Measurements from ENCODE around the gene SLC17A3.

DNA sequence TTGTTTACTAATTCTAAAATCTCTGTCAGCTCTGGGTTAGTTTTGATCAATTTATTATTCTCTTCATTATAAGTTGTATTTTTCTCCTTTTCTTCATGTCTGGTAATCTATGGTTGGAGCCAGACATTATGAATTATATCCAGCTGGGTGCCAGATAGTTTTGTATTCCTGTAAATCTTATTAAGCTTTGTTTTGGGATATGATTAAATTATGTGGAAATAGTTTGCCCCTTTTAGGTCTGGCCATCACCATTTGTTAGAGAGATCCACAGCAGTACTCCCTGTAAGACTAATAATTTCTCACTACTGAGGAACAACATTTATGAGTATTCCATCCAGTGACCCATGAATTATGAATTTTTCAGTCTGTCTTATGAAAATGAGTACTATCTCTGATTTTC, 21.3 kb downstream of the SLC17A3 start:
- no peak for TF ChIP-seq EZH2 (IDR thresholded peaks at IDR 0.05; ENCODE audit: borderline replicate concordance, insufficient read depth, low read length, poor library complexity, severe bottlenecking)
- TF ChIP-seq EP300 (conservative IDR thresholded peaks at IDR 0.05; ENCODE audit: poor library complexity, severe bottlenecking), result no peak
- TF ChIP-seq, protein P1, sequence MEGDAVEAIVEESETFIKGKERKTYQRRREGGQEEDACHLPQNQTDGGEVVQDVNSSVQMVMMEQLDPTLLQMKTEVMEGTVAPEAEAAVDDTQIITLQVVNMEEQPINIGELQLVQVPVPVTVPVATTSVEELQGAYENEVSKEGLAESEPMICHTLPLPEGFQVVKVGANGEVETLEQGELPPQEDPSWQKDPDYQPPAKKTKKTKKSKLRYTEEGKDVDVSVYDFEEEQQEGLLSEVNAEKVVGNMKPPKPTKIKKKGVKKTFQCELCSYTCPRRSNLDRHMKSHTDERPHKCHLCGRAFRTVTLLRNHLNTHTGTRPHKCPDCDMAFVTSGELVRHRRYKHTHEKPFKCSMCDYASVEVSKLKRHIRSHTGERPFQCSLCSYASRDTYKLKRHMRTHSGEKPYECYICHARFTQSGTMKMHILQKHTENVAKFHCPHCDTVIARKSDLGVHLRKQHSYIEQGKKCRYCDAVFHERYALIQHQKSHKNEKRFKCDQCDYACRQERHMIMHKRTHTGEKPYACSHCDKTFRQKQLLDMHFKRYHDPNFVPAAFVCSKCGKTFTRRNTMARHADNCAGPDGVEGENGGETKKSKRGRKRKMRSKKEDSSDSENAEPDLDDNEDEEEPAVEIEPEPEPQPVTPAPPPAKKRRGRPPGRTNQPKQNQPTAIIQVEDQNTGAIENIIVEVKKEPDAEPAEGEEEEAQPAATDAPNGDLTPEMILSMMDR (IDR thresholded peaks at IDR 0.05; ENCODE audit: poor library complexity, severe bottlenecking), result no peak
- no peak for TF ChIP-seq RAD21 (conservative IDR thresholded peaks at IDR 0.05)
- TF ChIP-seq, protein P2, sequence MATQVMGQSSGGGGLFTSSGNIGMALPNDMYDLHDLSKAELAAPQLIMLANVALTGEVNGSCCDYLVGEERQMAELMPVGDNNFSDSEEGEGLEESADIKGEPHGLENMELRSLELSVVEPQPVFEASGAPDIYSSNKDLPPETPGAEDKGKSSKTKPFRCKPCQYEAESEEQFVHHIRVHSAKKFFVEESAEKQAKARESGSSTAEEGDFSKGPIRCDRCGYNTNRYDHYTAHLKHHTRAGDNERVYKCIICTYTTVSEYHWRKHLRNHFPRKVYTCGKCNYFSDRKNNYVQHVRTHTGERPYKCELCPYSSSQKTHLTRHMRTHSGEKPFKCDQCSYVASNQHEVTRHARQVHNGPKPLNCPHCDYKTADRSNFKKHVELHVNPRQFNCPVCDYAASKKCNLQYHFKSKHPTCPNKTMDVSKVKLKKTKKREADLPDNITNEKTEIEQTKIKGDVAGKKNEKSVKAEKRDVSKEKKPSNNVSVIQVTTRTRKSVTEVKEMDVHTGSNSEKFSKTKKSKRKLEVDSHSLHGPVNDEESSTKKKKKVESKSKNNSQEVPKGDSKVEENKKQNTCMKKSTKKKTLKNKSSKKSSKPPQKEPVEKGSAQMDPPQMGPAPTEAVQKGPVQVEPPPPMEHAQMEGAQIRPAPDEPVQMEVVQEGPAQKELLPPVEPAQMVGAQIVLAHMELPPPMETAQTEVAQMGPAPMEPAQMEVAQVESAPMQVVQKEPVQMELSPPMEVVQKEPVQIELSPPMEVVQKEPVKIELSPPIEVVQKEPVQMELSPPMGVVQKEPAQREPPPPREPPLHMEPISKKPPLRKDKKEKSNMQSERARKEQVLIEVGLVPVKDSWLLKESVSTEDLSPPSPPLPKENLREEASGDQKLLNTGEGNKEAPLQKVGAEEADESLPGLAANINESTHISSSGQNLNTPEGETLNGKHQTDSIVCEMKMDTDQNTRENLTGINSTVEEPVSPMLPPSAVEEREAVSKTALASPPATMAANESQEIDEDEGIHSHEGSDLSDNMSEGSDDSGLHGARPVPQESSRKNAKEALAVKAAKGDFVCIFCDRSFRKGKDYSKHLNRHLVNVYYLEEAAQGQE (IDR thresholded peaks at IDR 0.05; ENCODE audit: borderline replicate concordance), result no peak
